WERI-Rb-1 (cell line): ENCODE data around the gene ARHGEF3.

Experiments
- DNase-seq: peaks from one replicate; pipeline ENCODE4 v3.0.0-alpha.2; 2020
- H3K27ac ChIP-seq: fragments of 250-450 bp; sonication (Bioruptor Pico); 2 replicates; pipeline ENCODE4 v1.5.1; 2020; ENCODE audit warnings: mild to moderate bottlenecking, moderate library complexity
- H3K27me3 ChIP-seq: fragments of 250-450 bp; sonication (Bioruptor Pico); 2 replicates; pipeline ENCODE4 v1.5.1; 2021; ENCODE audit warnings: mild to moderate bottlenecking, low read depth, moderate library complexity; ENCODE audit not compliant: insufficient read depth, severe bottlenecking
- H3K36me3 ChIP-seq: fragments of 250-450 bp; sonication (Bioruptor Pico); 2 replicates; pipeline ENCODE4 v1.5.1; 2020; ENCODE audit warnings: mild to moderate bottlenecking, moderate library complexity
- H3K4me3 ChIP-seq: 2 replicates; pipeline ENCODE4 v1.5.1; 2011; ENCODE audit warnings: low read depth, mild to moderate bottlenecking, control low read depth, low read length
- H3K9me3 ChIP-seq: fragments of 250-450 bp; sonication (Bioruptor Pico); 2 replicates; pipeline ENCODE4 v1.5.1; 2021; ENCODE audit warnings: mild to moderate bottlenecking, moderate library complexity; ENCODE audit not compliant: severe bottlenecking
- TF ChIP-seq, protein P1 (sequence below): IDR thresholded peaks from 2 replicates; pipeline ENCODE4 v1.5.1; 2011; ENCODE audit warnings: low read depth, mild to moderate bottlenecking, control low read depth, inconsistent platforms, low read length

ARHGEF3 gene

DNA sequence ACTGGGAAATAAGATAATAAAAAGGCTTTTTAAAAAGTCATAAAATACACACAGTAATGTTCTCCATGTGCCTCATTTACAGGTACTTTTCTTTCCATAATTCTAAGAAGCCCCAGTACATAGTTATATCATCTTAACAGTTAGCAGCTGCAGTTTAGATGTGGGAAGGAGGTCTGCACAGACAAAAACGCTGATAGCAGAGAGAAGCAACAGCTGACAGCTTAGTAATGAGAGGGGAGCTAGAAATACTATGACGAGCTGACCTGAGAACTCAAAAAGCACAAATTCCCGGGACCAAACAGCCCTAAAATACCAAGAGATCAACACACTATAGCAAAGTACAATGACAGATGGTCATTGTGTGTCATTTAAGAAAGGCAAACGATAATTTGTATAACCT, 36.7 kb upstream of the ARHGEF3 start:
- Histone ChIP-seq H3K36me3 (no peaks in the 10 kb centered on the region), H3K27ac (no peak overlapping the region), H3K9me3 (no peaks in the 10 kb centered on the region), H3K27me3 (no peaks in the 10 kb centered on the region), H3K4me3 (no peak overlapping the region)
- no peak for DNase-seq
- TF ChIP-seq, protein P1, sequence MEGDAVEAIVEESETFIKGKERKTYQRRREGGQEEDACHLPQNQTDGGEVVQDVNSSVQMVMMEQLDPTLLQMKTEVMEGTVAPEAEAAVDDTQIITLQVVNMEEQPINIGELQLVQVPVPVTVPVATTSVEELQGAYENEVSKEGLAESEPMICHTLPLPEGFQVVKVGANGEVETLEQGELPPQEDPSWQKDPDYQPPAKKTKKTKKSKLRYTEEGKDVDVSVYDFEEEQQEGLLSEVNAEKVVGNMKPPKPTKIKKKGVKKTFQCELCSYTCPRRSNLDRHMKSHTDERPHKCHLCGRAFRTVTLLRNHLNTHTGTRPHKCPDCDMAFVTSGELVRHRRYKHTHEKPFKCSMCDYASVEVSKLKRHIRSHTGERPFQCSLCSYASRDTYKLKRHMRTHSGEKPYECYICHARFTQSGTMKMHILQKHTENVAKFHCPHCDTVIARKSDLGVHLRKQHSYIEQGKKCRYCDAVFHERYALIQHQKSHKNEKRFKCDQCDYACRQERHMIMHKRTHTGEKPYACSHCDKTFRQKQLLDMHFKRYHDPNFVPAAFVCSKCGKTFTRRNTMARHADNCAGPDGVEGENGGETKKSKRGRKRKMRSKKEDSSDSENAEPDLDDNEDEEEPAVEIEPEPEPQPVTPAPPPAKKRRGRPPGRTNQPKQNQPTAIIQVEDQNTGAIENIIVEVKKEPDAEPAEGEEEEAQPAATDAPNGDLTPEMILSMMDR = no peak

DNA sequence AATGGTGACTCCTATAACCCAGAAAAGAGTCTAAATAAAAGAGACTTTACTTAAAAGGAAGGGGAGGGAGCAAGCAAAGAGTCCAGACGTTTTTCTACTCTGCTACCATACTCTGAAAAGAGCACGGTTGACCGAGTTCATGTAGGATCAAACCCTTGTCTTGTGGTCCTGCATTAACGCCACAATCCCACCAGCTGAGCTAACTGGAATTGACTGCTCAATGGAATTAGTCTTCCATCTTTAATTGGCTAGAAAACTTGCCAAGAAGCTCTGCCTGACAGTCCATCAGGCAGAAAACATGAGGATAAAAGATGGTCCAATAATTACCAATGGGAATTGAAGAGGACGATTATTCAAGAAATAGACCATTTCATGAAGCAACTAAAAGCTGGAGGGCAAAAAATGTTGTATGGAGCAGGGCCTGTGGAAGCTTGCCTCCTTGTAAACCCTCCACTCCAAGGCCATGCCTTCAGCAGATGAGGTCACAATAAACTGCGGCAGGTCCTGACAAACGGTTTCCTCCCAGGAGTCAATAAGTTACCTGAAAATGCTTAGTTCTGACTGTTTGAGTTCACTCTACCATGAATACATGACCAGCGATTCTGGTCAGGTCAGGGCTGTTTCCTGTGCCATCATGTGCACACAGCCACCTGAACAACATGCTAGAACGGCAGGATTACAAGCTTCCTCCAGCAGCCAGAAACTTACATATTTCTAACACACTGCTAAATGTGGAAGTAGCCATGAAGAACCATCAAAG, 35.6 kb upstream of the ARHGEF3 start:
- no peak overlapping the region for H3K4me3 ChIP-seq
- H3K36me3 ChIP-seq = no peaks in the 10 kb centered on the region
- TF ChIP-seq, protein P1 = no peak

DNA sequence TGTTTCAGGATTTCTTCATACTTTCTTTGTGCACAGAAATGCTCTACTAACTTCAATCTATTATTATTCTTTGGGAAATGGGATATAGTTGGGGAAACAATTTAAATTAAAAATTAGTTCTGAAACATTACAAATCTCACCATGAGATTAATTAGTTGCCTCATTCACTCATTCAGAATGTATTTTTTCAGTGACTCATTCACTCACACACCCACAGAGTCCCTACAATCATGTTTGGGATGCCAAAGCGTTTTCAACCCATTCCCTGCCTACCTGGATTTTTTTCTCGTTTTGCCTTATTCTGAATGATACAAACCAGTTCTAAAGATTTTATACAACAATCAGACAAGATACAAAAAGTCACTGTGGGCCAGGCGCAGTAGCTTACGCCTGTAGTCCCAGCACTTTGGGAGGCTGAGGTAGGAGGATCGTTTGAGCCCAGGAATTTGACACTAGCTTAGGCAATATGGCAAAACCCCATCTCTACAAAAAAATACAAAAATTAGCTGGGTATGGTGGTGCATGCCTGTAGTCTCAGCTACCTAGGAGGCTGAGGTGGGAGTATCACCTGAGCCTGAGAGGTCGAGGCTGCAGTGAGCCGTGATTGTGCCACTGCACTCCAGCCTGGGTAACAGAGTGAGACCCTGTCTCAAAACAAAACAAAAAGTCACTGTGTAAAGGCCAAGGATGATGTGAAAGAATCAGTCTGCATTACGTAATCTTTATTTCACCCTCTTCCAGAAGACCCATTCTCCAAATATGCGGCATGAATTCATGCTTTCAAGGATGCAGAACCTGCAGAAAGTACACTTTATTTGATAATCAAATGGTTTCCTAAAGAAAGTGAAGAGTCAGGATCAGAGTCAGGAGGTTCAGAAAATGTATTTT, 34.8 kb upstream of the ARHGEF3 start:
- no peaks in the 10 kb centered on the region for H3K27me3 ChIP-seq
- H3K27ac ChIP-seq = no peak overlapping the region
- H3K4me3 ChIP-seq = no peak overlapping the region
- TF ChIP-seq, protein P1 = no peak
- no peak for DNase-seq
- no peaks in the 10 kb centered on the region for H3K9me3 ChIP-seq
- H3K36me3 ChIP-seq = no peaks in the 10 kb centered on the region

More for the DNA sequence above, 35.6 kb upstream of the ARHGEF3 start:
- Histone ChIP-seq H3K27ac (no peak overlapping the region), H3K9me3 (no peaks in the 10 kb centered on the region), H3K27me3 (no peaks in the 10 kb centered on the region)
- DNase-seq = no peak

DNA sequence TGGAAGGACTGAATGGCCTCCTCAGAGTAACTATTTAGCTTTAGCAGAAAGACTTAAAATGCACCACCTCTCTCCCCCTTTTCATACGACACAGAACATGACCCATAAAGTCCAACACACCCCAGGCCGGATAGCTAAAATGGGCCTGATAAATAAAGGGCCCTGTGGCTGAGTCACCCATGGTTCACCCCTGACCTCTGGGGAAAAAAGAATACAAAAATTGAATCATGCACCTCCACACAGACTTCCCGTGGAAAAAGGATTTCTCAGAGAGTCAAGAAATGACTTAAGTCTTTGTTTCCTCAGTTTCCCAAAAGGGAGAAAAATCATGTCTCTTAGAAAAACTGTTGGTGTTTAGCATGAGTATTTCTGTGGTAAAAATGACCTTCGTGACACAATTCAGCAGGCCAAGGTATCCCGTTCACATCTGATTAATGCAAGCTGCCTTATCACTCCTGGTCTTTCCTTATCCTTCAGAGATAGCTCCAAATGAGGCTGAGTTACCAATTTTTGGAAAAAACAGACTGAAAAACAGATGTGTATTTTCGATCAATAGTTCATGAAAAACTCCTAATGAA, 34.0 kb upstream of the ARHGEF3 start:
- Histone ChIP-seq H3K4me3 (no peak overlapping the region), H3K9me3 (no peaks in the 10 kb centered on the region), H3K27me3 (no peaks in the 10 kb centered on the region), H3K27ac (no peak overlapping the region), H3K36me3 (no peaks in the 10 kb centered on the region)
- TF ChIP-seq, protein P1 = no peak
- no peak for DNase-seq

DNA sequence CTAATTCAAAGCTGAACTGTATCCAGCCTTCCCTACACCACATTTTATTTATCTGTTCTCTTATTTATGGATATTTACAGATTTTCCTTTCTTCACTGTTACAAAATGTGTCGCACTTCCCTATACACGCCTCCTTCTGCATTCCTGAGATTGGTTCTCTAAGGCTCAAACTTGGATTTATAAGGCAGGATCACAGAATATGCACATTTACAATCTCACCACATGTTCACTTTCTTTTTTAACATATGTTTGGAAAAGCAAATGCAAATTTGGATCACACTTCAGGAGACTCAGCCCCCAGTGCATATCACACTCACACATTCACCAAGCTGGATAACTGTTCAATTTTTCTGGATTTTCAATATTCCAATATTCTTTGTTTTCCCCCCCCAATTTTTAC, 31.8 kb upstream of the ARHGEF3 start:
- no peaks in the 10 kb centered on the region for H3K36me3 ChIP-seq
- DNase-seq = no peak
- TF ChIP-seq, protein P1 = no peak
- no peaks in the 10 kb centered on the region for H3K27me3 ChIP-seq
- H3K4me3 ChIP-seq = no peak overlapping the region
- no peaks in the 10 kb centered on the region for H3K9me3 ChIP-seq
- no peak overlapping the region for H3K27ac ChIP-seq
